Mesendoderm (in vitro differentiated cells): ENCODE results near the gene FARP1.

ENCODE experiments used
- DNase-seq: peaks from one replicate; pipeline ENCODE4 v3.0.0; 2013
- H2AK5ac ChIP-seq: 2 replicates; pipeline ENCODE4 v1.6.1; 2013; ENCODE audit warnings: low read length, inconsistent platforms
- H2BK120ac ChIP-seq: 2 replicates; pipeline ENCODE4 v1.6.1; 2013; ENCODE audit warnings: low read depth, mild to moderate bottlenecking, low read length, moderate library complexity, mixed read lengths
- H2BK15ac ChIP-seq: replicated peaks from 2 replicates; pipeline ENCODE4 v1.6.1; 2013; ENCODE audit warnings: low read depth, mild to moderate bottlenecking, moderate library complexity
- H2BK5ac ChIP-seq: 2 replicates; pipeline ENCODE4 v1.6.1; 2013; ENCODE audit warnings: low read length, inconsistent platforms
- H3K18ac ChIP-seq: 2 replicates; pipeline ENCODE4 v1.6.1; 2013; ENCODE audit warnings: mild to moderate bottlenecking, low read length, mixed read lengths
- H3K23ac ChIP-seq: one replicate; pipeline ENCODE4 v1.6.1; 2013; ENCODE audit warnings: low read length
- H3K27ac ChIP-seq: 2 replicates; pipeline ENCODE4 v1.5.1; 2013; ENCODE audit warnings: low read depth, mild to moderate bottlenecking, inconsistent platforms, low read length, moderate library complexity
- H3K27me3 ChIP-seq: 2 replicates; pipeline ENCODE4 v1.6.1; 2013; ENCODE audit warnings: low read length, control low read depth, mild to moderate bottlenecking, inconsistent platforms; ENCODE audit not compliant: insufficient read depth, poor library complexity
- H3K36me3 ChIP-seq: 2 replicates; pipeline ENCODE4 v1.6.1; 2013; ENCODE audit warnings: low read length, inconsistent platforms; ENCODE audit not compliant: control insufficient read depth, insufficient read depth
- H3K4ac ChIP-seq: one replicate; pipeline ENCODE4 v1.6.1; 2013; ENCODE audit warnings: low read depth, mild to moderate bottlenecking, low read length, moderate library complexity
- H3K4me1 ChIP-seq: 2 replicates; pipeline ENCODE4 v1.6.1; 2013; ENCODE audit warnings: low read depth, low read length, inconsistent platforms; ENCODE audit not compliant: control insufficient read depth
- H3K4me2 ChIP-seq: 2 replicates; pipeline ENCODE4 v1.6.1; 2013; ENCODE audit warnings: low read length
- H3K4me3 ChIP-seq: 2 replicates; pipeline ENCODE4 v1.5.1; 2013; ENCODE audit warnings: mild to moderate bottlenecking, low read length
- H3K56ac ChIP-seq: one replicate; pipeline ENCODE4 v1.6.1; 2013; ENCODE audit warnings: low read length
- H3K79me1 ChIP-seq: 2 replicates; pipeline ENCODE4 v1.6.1; 2013; ENCODE audit warnings: low read length, inconsistent platforms
- H3K79me2 ChIP-seq: 2 replicates; pipeline ENCODE4 v1.6.1; 2013; ENCODE audit warnings: mild to moderate bottlenecking, low read length; ENCODE audit not compliant: control insufficient read depth, insufficient read depth
- H3K9ac ChIP-seq: 2 replicates; pipeline ENCODE4 v1.6.1; 2013; ENCODE audit warnings: low read length, inconsistent platforms
- H4K5ac ChIP-seq: one replicate; pipeline ENCODE4 v1.6.1; 2013; ENCODE audit warnings: low read length
- H4K8ac ChIP-seq: one replicate; pipeline ENCODE4 v1.6.1; 2013; ENCODE audit warnings: low read depth, mild to moderate bottlenecking, control low read depth, low read length, moderate library complexity
- WGBS: extraction: QIAGEN DNeasy Blood & Tissue Kit; methylation state at CpG from one replicate; pipeline ENCODE4 v1.1.7; 2013; ENCODE audit warnings: low lambda C conversion rate, missing lambda C conversion rate; ENCODE audit not compliant: insufficient coverage; ENCODE audit errors: extremely low coverage; 5-methylcytosine and 5-hydroxymethylcytosine counted together

The FARP1 gene

GRCh38 chr13:98415326-98416070, 272.6 kb downstream of the FARP1 start:
- Histone ChIP-seq H3K9ac (no peak overlapping the region), H2BK120ac (no peak overlapping the region), H3K23ac (no peak overlapping the region), H3K79me2 (no peaks in the 10 kb centered on the region), H3K4ac (no peak overlapping the region), H3K36me3 (peaks cover 1% of the 10 kb centered on the region), H4K8ac (no peak overlapping the region), H3K18ac (no peak overlapping the region), H3K4me2 (no peak overlapping the region), H3K27me3 (no peaks in the 10 kb centered on the region), H3K4me3 (no peak overlapping the region), H3K79me1 (no peaks in the 10 kb centered on the region), H3K56ac (no peak overlapping the region), H4K5ac (no peak overlapping the region), H3K4me1 (no peaks in the 10 kb centered on the region), H2BK15ac (no peak overlapping the region), H2BK5ac (no peak overlapping the region), H2AK5ac (no peak overlapping the region), H3K27ac (no peak overlapping the region)
- WGBS = no CpG with 5 or more reads among the region's 18 CpGs
- DNase-seq = no peak

GRCh38 chr13:98416408-98416807, 273.5 kb downstream of the FARP1 start:
- DNase-seq = no peak
- Histone ChIP-seq H3K79me2 (no peaks in the 10 kb centered on the region), H3K27me3 (no peaks in the 10 kb centered on the region), H3K4me3 (no peak overlapping the region), H2AK5ac (no peak overlapping the region), H4K8ac (no peak overlapping the region), H2BK15ac (no peak overlapping the region), H2BK5ac (no peak overlapping the region), H3K9ac (no peak overlapping the region), H3K4me1 (no peaks in the 10 kb centered on the region), H3K36me3 (no peaks in the 10 kb centered on the region), H3K4me2 (no peak overlapping the region), H4K5ac (no peak overlapping the region), H3K56ac (no peak overlapping the region), H3K4ac (no peak overlapping the region), H3K23ac (no peak overlapping the region), H2BK120ac (no peak overlapping the region), H3K18ac (no peak overlapping the region), H3K79me1 (no peaks in the 10 kb centered on the region), H3K27ac (no peak overlapping the region)
- no CpG with 5 or more reads among the region's 4 CpGs for WGBS

GRCh38 chr13:98419786-98420553, 277.1 kb downstream of the FARP1 start:
- Histone ChIP-seq H3K4me2 (no peak overlapping the region), H3K9ac (no peak overlapping the region), H3K79me1 (no peaks in the 10 kb centered on the region), H2BK15ac (no peak overlapping the region), H3K4me1 (no peaks in the 10 kb centered on the region), H3K79me2 (no peaks in the 10 kb centered on the region), H4K8ac (no peak overlapping the region), H3K27ac (no peak overlapping the region), H4K5ac (no peak overlapping the region), H3K4ac (no peak overlapping the region), H3K56ac (no peak overlapping the region), H2AK5ac (no peak overlapping the region), H2BK120ac (no peak overlapping the region), H2BK5ac (no peak overlapping the region), H3K4me3 (no peak overlapping the region), H3K27me3 (no peaks in the 10 kb centered on the region), H3K18ac (no peak overlapping the region), H3K36me3 (no peaks in the 10 kb centered on the region), H3K23ac (no peak overlapping the region)
- DNase-seq = no peak
- no CpG with 5 or more reads among the region's 14 CpGs for WGBS

GRCh38 chr13:98420554-98421175, 277.8 kb downstream of the FARP1 start:
- Histone ChIP-seq H2BK120ac (no peak overlapping the region), H3K9ac (no peak overlapping the region), H3K4me2 (no peak overlapping the region), H3K79me2 (no peaks in the 10 kb centered on the region), H2BK15ac (no peak overlapping the region), H3K27ac (no peak overlapping the region), H3K4me1 (no peaks in the 10 kb centered on the region), H2AK5ac (no peak overlapping the region), H3K4me3 (no peak overlapping the region), H3K36me3 (no peaks in the 10 kb centered on the region), H3K56ac (no peak overlapping the region), H2BK5ac (no peak overlapping the region), H3K79me1 (no peaks in the 10 kb centered on the region), H3K18ac (no peak overlapping the region), H4K8ac (no peak overlapping the region), H3K23ac (no peak overlapping the region), H4K5ac (no peak overlapping the region), H3K4ac (no peak overlapping the region), H3K27me3 (no peaks in the 10 kb centered on the region)
- WGBS = no CpG with 5 or more reads among the region's 6 CpGs
- no peak for DNase-seq

- H3K9ac ChIP-seq = no peak overlapping the region
- H2AK5ac ChIP-seq = no peak overlapping the region
- no peak overlapping the region for H2BK120ac ChIP-seq
- no peaks in the 10 kb centered on the region for H3K27me3 ChIP-seq
- H3K23ac ChIP-seq = no peak overlapping the region
- H3K4me1 ChIP-seq = no peaks in the 10 kb centered on the region
- H3K4ac ChIP-seq = no peak overlapping the region
- H3K4me3 ChIP-seq = no peak overlapping the region
- H2BK5ac ChIP-seq = no peak overlapping the region
- H2BK15ac ChIP-seq = no peak overlapping the region
- WGBS = no CpG with 5 or more reads among the region's 9 CpGs
- H4K8ac ChIP-seq = no peak overlapping the region
- H3K4me2 ChIP-seq = no peak overlapping the region
- no peaks in the 10 kb centered on the region for H3K79me2 ChIP-seq
- no peaks in the 10 kb centered on the region for H3K79me1 ChIP-seq
- H3K56ac ChIP-seq = no peak overlapping the region
- H3K36me3 ChIP-seq = no peaks in the 10 kb centered on the region
- no peak overlapping the region for H4K5ac ChIP-seq
- DNase-seq = no peak
- H3K18ac ChIP-seq = no peak overlapping the region
- H3K27ac ChIP-seq = no peak overlapping the region
Measured at GRCh38 chr13:98422046-98422445, 279.2 kb downstream of the FARP1 start.
